Keratinocyte (primary cell): Measurements from ENCODE around the gene ICE2. TPM values are rescaled to one million over a fixed set of nuclear protein-coding genes. Genes with fewer than 3 reads are reported as not detected.

Experiments
- DNase-seq: peaks from one replicate; pipeline ENCODE4 v3.0.0-alpha.2; 2011; ENCODE audit warnings: low read depth, missing footprints, low spot score
- FAIRE-seq: peaks from 2 replicates; lab custom pipeline; 2011; peaks lifted over from hg19 to GRCh38; lab: Jason Lieb, UNC
- H2AFZ ChIP-seq: 2 replicates; pipeline ENCODE4 v1.6.0; 2012; ENCODE audit warnings: low read length, control low read depth, inconsistent platforms; ENCODE audit not compliant: control insufficient read depth
- H3K27ac ChIP-seq: 2 replicates; pipeline ENCODE4 v1.5.1; 2011; ENCODE audit warnings: low read length; ENCODE audit not compliant: control insufficient read depth, insufficient read depth
- H3K27me3 ChIP-seq: 3 replicates; pipeline ENCODE4 v1.6.0; 2011; ENCODE audit warnings: low read length; ENCODE audit not compliant: control insufficient read depth, insufficient read depth; ENCODE audit errors: extremely low read depth
- H3K36me3 ChIP-seq, 2 experiments: 2 replicates in 1 of 2; 3 replicates in 1 of 2; pipeline ENCODE4 v1.5.1; 2011; ENCODE audit warnings: low read length in 2 of 2, mild to moderate bottlenecking in 1 of 2; ENCODE audit not compliant: control insufficient read depth in 2 of 2, insufficient read depth in 2 of 2; ENCODE audit errors: extremely low read depth in 1 of 2
- H3K4me1 ChIP-seq: 3 replicates; pipeline ENCODE4 v1.5.1; 2011; ENCODE audit warnings: low read length; ENCODE audit not compliant: control insufficient read depth, insufficient read depth; ENCODE audit errors: extremely low read depth
- H3K4me2 ChIP-seq: 3 replicates; pipeline ENCODE4 v1.6.0; 2011; ENCODE audit warnings: low read depth, low read length; ENCODE audit not compliant: control insufficient read depth, insufficient read depth; ENCODE audit errors: extremely low read depth
- H3K4me3 ChIP-seq, 3 experiments: fragments of 200-600 bp in 1 of 3; sonication (generic) in 1 of 3; 2 replicates in 2 of 3; 3 replicates in 1 of 3; pipeline ENCODE4 v1.5.1; 2011 to 2016; ENCODE audit warnings: low read length in 3 of 3, mild to moderate bottlenecking in 3 of 3, control low read depth in 2 of 3, inconsistent platforms in 1 of 3, low read depth in 1 of 3, mixed read lengths in 1 of 3, mixed run types in 1 of 3, moderate library complexity in 1 of 3; ENCODE audit not compliant: control insufficient read depth in 2 of 3, insufficient read depth in 2 of 3; ENCODE audit errors: extremely low read depth in 1 of 3
- H3K79me2 ChIP-seq: 2 replicates; pipeline ENCODE4 v1.6.0; 2012; ENCODE audit warnings: low read length; ENCODE audit not compliant: control insufficient read depth, insufficient read depth
- H3K9ac ChIP-seq: 3 replicates; pipeline ENCODE4 v1.6.0; 2011; ENCODE audit warnings: low read length; ENCODE audit not compliant: control insufficient read depth, insufficient read depth; ENCODE audit errors: extremely low read depth
- H3K9me1 ChIP-seq: 3 replicates; pipeline ENCODE4 v1.6.0; 2011; ENCODE audit warnings: low read length; ENCODE audit not compliant: control insufficient read depth, insufficient read depth; ENCODE audit errors: extremely low read depth
- H3K9me3 ChIP-seq: 2 replicates; pipeline ENCODE4 v1.5.1; 2012; ENCODE audit warnings: low read depth, low read length; ENCODE audit not compliant: control insufficient read depth
- H4K20me1 ChIP-seq: 3 replicates; pipeline ENCODE4 v1.6.0; 2011; ENCODE audit warnings: low read length; ENCODE audit not compliant: control insufficient read depth, insufficient read depth; ENCODE audit errors: extremely low read depth
- EZH2 ChIP-seq: IDR thresholded peaks from one replicate; pipeline ENCODE4 v1.6.1; 2012; ENCODE audit warnings: inconsistent platforms, mild to moderate bottlenecking, low read length, moderate library complexity
- dilution Hi-C: fragments of 300-500 bp; cut with MboI; formaldehyde crosslinking; loops from one replicate; pipeline ENCODE4 v1.7.0; 2020; ENCODE audit warnings: low sequenced_read_pairs; ENCODE audit not compliant: extremely low pct_ligation_motif_present
- polyA plus RNA-seq, 5 experiments: library from polyadenylated mRNA; depleted of rRNA in 3 of 5; stranded (reverse) in 3 of 5; stranded (forward) in 1 of 5; unstranded in 1 of 5; fragments of >200 nt; gene quantifications; 1 replicate in 1 of 5; 2 replicates in 3 of 5; 3 replicates in 1 of 5; pipeline versions ENCODE4 v1.2.1 to v1.2.3, GENCODE V29; 2011 to 2012; ENCODE audit warnings: missing spikeins in 2 of 5, low read depth in 1 of 5, low replicate concordance in 1 of 5
- TF ChIP-seq, protein P1 (sequence below), 3 experiments: IDR thresholded peaks in 1 of 3; conservative IDR thresholded peaks in 1 of 3; optimal IDR thresholded peaks in 1 of 3; 2 replicates in 2 of 3; 3 replicates in 1 of 3; pipeline versions ENCODE3 to v1.5.1; 2011; ENCODE audit warnings: low read length in 3 of 3, mild to moderate bottlenecking in 3 of 3, moderate library complexity in 2 of 3, control low read depth in 1 of 3, inconsistent platforms in 1 of 3; ENCODE audit not compliant: insufficient read depth in 2 of 3; ENCODE audit errors: extremely low read depth in 1 of 3

Gene ICE2
- polyA plus RNA-seq, 1 donor (not counting 4 experiments of a cell fraction or from before 2014, with no cell fraction given): 34.1 TPM

DNA sequence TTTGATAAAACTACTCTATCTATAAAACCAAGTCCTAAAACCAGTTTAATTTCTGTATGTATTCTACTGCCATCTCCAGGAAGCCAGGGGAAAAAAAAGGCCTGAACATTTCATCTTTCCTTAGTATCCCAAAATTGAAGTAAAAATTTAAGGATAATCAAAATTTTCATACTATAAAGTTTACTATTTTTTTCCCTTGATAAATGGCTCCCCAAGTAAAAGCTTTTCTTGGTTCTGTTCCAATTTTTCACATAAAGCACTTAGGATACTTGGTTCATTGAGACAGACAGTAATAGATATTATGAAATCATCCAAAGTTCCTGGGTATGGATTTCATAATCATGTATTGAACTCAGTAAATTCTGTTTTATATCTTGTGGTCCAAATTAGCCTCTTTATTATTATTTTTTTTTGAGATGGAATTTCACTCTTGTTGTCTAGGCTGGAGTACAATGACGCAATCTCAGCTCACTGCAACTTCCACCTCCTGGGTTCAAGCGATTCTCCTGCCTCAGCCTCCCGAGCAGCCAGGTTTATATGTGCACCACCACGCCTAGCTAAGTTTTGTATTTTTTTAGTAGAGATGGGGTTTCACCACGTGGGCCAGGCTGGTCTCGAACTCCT is 34.5 kb downstream of the ICE2 start:
- no peaks in the 10 kb centered on the region for H3K9me1 ChIP-seq
- no peak for FAIRE-seq
- no peak overlapping the region for H3K27ac ChIP-seq
- peaks cover 6% of the 10 kb centered on the region for H3K79me2 ChIP-seq
- no peak overlapping the region for H3K4me2 ChIP-seq
- peaks cover 9% of the 10 kb centered on the region for H3K4me1 ChIP-seq
- peaks cover 0 to 8% of the 10 kb centered on the region in 2 experiments for H3K36me3 ChIP-seq
- TF ChIP-seq, protein P1, sequence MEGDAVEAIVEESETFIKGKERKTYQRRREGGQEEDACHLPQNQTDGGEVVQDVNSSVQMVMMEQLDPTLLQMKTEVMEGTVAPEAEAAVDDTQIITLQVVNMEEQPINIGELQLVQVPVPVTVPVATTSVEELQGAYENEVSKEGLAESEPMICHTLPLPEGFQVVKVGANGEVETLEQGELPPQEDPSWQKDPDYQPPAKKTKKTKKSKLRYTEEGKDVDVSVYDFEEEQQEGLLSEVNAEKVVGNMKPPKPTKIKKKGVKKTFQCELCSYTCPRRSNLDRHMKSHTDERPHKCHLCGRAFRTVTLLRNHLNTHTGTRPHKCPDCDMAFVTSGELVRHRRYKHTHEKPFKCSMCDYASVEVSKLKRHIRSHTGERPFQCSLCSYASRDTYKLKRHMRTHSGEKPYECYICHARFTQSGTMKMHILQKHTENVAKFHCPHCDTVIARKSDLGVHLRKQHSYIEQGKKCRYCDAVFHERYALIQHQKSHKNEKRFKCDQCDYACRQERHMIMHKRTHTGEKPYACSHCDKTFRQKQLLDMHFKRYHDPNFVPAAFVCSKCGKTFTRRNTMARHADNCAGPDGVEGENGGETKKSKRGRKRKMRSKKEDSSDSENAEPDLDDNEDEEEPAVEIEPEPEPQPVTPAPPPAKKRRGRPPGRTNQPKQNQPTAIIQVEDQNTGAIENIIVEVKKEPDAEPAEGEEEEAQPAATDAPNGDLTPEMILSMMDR (optimal IDR thresholded peaks at IDR 0.05 in 1 of 3, IDR thresholded peaks at IDR 0.05 in 1 of 3, conservative IDR thresholded peaks at IDR 0.05 in 1 of 3; ENCODE audit: extremely low read depth in 1 of 3, insufficient read depth in 2 of 3, low read length in 3 of 3): peak in 2 of 3 experiments; percentile 28 to 43
- TF ChIP-seq EZH2: no peak
- H3K9ac ChIP-seq: no peak overlapping the region
- H2AFZ ChIP-seq: no peak overlapping the region
- no peaks in the 10 kb centered on the region for H3K9me3 ChIP-seq
- dilution Hi-C loops: no loop called here
- H3K27me3 ChIP-seq: no peaks in the 10 kb centered on the region
- H4K20me1 ChIP-seq: no peaks in the 10 kb centered on the region
- no peak overlapping the region for H3K4me3 ChIP-seq
- no peak for DNase-seq

DNA sequence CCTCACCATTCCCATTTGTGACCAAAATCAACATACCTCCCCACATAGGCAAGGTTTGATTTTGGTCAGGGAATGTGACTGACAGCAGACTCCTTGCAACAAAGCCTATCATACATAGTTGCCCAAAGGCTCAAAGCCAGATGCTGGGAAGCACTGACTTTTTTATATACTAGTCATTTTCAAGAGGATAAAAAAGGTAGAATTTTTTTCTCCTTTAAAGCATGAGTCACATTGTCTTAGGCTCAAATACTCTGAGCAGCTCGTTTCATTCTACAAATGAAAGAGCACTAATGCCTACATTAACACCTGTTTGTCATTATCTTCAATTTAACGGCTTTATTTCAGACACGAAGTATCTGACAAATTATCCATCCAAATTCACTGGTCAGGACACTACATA is 36.2 kb downstream of the ICE2 start:
- DNase-seq (no peak), FAIRE-seq (peak; percentile 36)
- peaks cover 6% of the 10 kb centered on the region for H3K79me2 ChIP-seq
- H3K27me3 ChIP-seq: no peaks in the 10 kb centered on the region
- no peak overlapping the region for H3K27ac ChIP-seq
- no peak overlapping the region for H3K9ac ChIP-seq
- no peaks in the 10 kb centered on the region for H3K9me1 ChIP-seq
- TF ChIP-seq, protein P1 (optimal IDR thresholded peaks at IDR 0.05 in 1 of 3, IDR thresholded peaks at IDR 0.05 in 1 of 3, conservative IDR thresholded peaks at IDR 0.05 in 1 of 3; ENCODE audit: extremely low read depth in 1 of 3, insufficient read depth in 2 of 3, low read length in 3 of 3): no peak
- no peak for TF ChIP-seq EZH2
- H2AFZ ChIP-seq: no peak overlapping the region
- no peaks in the 10 kb centered on the region for H3K9me3 ChIP-seq
- H3K4me1 ChIP-seq: peaks cover 9% of the 10 kb centered on the region
- no peak overlapping the region for H3K4me3 ChIP-seq
- no peak overlapping the region for H3K4me2 ChIP-seq
- dilution Hi-C loops: no loop called here
- H4K20me1 ChIP-seq: no peaks in the 10 kb centered on the region
- H3K36me3 ChIP-seq: peaks cover 0 to 7% of the 10 kb centered on the region in 2 experiments
